Astrocyte (in vitro differentiated cells and primary cell): ENCODE data around the gene EFNA5. TPM values are rescaled to one million over a fixed set of nuclear protein-coding genes. Genes with fewer than 3 reads are reported as not detected.

ENCODE experiments used
- DNase-seq: peaks from one replicate; pipeline ENCODE4 v3.0.0-alpha.2; 2010; ENCODE audit warnings: low read depth
- FAIRE-seq: peaks from 2 replicates; lab custom pipeline; 2011; peaks lifted over from hg19 to GRCh38; lab: Jason Lieb, UNC
- H2AFZ ChIP-seq: 2 replicates; pipeline ENCODE4 v1.6.0; 2012; ENCODE audit warnings: low read depth, low read length, inconsistent platforms
- H3K27ac ChIP-seq: 2 replicates; pipeline ENCODE4 v1.5.1; 2011; ENCODE audit warnings: low read depth, low read length, inconsistent platforms
- H3K27me3 ChIP-seq: 2 replicates; pipeline ENCODE4 v1.6.0; 2011; ENCODE audit warnings: low read length, inconsistent platforms; ENCODE audit not compliant: insufficient read depth
- H3K36me3 ChIP-seq: 2 replicates; pipeline ENCODE4 v1.5.1; 2011; ENCODE audit warnings: low read length, inconsistent platforms; ENCODE audit not compliant: insufficient read depth
- H3K4me1 ChIP-seq: 2 replicates; pipeline ENCODE4 v1.5.1; 2011; ENCODE audit warnings: low read length, inconsistent platforms; ENCODE audit not compliant: insufficient read depth
- H3K4me2 ChIP-seq: 2 replicates; pipeline ENCODE4 v1.6.0; 2012; ENCODE audit warnings: low read length, inconsistent platforms
- H3K4me3 ChIP-seq: 2 replicates; pipeline ENCODE4 v1.5.1; 2011; ENCODE audit warnings: low read depth, mild to moderate bottlenecking, low read length, inconsistent platforms; ENCODE audit not compliant: insufficient read depth
- H3K79me2 ChIP-seq: 2 replicates; pipeline ENCODE4 v1.6.0; 2012; ENCODE audit warnings: mild to moderate bottlenecking, low read length, inconsistent platforms; ENCODE audit not compliant: insufficient read depth
- H3K9ac ChIP-seq: 2 replicates; pipeline ENCODE4 v1.6.0; 2012; ENCODE audit warnings: mild to moderate bottlenecking, low read length, inconsistent platforms
- H3K9me3 ChIP-seq: 2 replicates; pipeline ENCODE4 v1.5.1; 2012; ENCODE audit warnings: low read depth, mild to moderate bottlenecking, low read length, inconsistent platforms; ENCODE audit not compliant: insufficient read depth
- H4K20me1 ChIP-seq: 2 replicates; pipeline ENCODE4 v1.6.0; 2012; ENCODE audit warnings: low read length, inconsistent platforms; ENCODE audit not compliant: insufficient read depth
- H3K27ac Mint-ChIP-seq: one replicate; pipeline ENCODE4 v1.8.0; 2021; ENCODE audit warnings: mild to moderate bottlenecking, mixed read lengths; ENCODE audit not compliant: unreplicated experiment
- H3K27me3 Mint-ChIP-seq: one replicate; pipeline ENCODE4 v1.8.0; 2021; ENCODE audit warnings: low read depth, mixed read lengths; ENCODE audit not compliant: unreplicated experiment
- H3K36me3 Mint-ChIP-seq: one replicate; pipeline ENCODE4 v1.8.0; 2021; ENCODE audit warnings: low read depth, mixed read lengths; ENCODE audit not compliant: unreplicated experiment
- H3K4me1 Mint-ChIP-seq: one replicate; pipeline ENCODE4 v1.8.0; 2021; ENCODE audit warnings: low read depth, mixed read lengths; ENCODE audit not compliant: unreplicated experiment
- H3K4me3 Mint-ChIP-seq: one replicate; pipeline ENCODE4 v1.8.0; 2021; ENCODE audit warnings: mild to moderate bottlenecking, moderate library complexity, mixed read lengths; ENCODE audit not compliant: unreplicated experiment
- H3K9me3 Mint-ChIP-seq: one replicate; pipeline ENCODE4 v1.8.0; 2021; ENCODE audit warnings: mild to moderate bottlenecking, mixed read lengths; ENCODE audit not compliant: unreplicated experiment
- CTCF ChIP-seq: IDR thresholded peaks from 2 replicates; pipeline ENCODE4 v1.5.1; 2011; ENCODE audit warnings: low read depth, mild to moderate bottlenecking, inconsistent platforms, low read length, moderate library complexity; ENCODE audit not compliant: insufficient read depth
- EZH2 ChIP-seq: IDR thresholded peaks from 2 replicates; pipeline ENCODE4 v1.6.1; 2012; ENCODE audit warnings: mild to moderate bottlenecking, low read length, inconsistent platforms; ENCODE audit not compliant: insufficient read depth
- total RNA-seq: library from RNA; stranded (reverse); gene quantifications from 2 replicates; pipeline ENCODE4 v1.2.1, GENCODE V29; 2021

Gene EFNA5
- total RNA-seq, 1 donor from 2014 or later: 59.3 TPM

- DNase-seq (no peak), FAIRE-seq (no peak)
- H3K27ac Mint-ChIP-seq: no peak overlapping the region
These were observed 297.9 kb downstream of the EFNA5 start for GRCh38 chr5:107372723-107373450.

GRCh38 chr5:107370396-107370968, 300.3 kb downstream of the EFNA5 start:
- Histone ChIP-seq H3K4me1 (peaks cover 4% of the 10 kb centered on the region), H3K36me3 (no peaks in the 10 kb centered on the region), H3K4me3 (no peak overlapping the region), H2AFZ (no peak overlapping the region), H3K27ac (no peak overlapping the region), H3K27me3 (no peaks in the 10 kb centered on the region), H3K79me2 (no peaks in the 10 kb centered on the region), H3K9ac (no peak overlapping the region), H4K20me1 (no peaks in the 10 kb centered on the region), H3K4me2 (no peak overlapping the region), H3K9me3 (no peaks in the 10 kb centered on the region)
- H3K9me3 Mint-ChIP-seq: no peaks in the 10 kb centered on the region
- FAIRE-seq (no peak), DNase-seq (no peak)
- TF ChIP-seq EZH2: no peak
- TF ChIP-seq CTCF: no peak
- peaks cover 11% of the 10 kb centered on the region for H3K4me1 Mint-ChIP-seq
- H3K4me3 Mint-ChIP-seq: no peak overlapping the region
- no peaks in the 10 kb centered on the region for H3K27me3 Mint-ChIP-seq
- peaks cover 2% of the 10 kb centered on the region for H3K36me3 Mint-ChIP-seq
- H3K27ac Mint-ChIP-seq: no peak overlapping the region

More at GRCh38 chr5:107372723-107373450, 297.9 kb downstream of the EFNA5 start:
- Histone ChIP-seq H3K27me3 (no peaks in the 10 kb centered on the region), H4K20me1 (no peaks in the 10 kb centered on the region), H3K4me1 (peaks cover 6% of the 10 kb centered on the region), H3K36me3 (no peaks in the 10 kb centered on the region), H3K79me2 (no peaks in the 10 kb centered on the region), H3K9me3 (no peaks in the 10 kb centered on the region), H3K9ac (no peak overlapping the region), H2AFZ (no peak overlapping the region), H3K4me3 (no peak overlapping the region), H3K27ac (no peak overlapping the region), H3K4me2 (no peak overlapping the region)
- no peaks in the 10 kb centered on the region for H3K27me3 Mint-ChIP-seq
- H3K4me3 Mint-ChIP-seq: no peak overlapping the region
- H3K36me3 Mint-ChIP-seq: peaks cover 9% of the 10 kb centered on the region
- no peak for TF ChIP-seq EZH2
- no peak for TF ChIP-seq CTCF
- H3K9me3 Mint-ChIP-seq: peaks cover 2% of the 10 kb centered on the region
- H3K4me1 Mint-ChIP-seq: peaks cover 23% of the 10 kb centered on the region

- H3K79me2 ChIP-seq: no peaks in the 10 kb centered on the region
- Mint-ChIP-seq H3K27ac (no peak overlapping the region), H3K4me1 (peaks cover 14% of the 10 kb centered on the region), H3K27me3 (no peaks in the 10 kb centered on the region), H3K4me3 (no peak overlapping the region), H3K9me3 (no peaks in the 10 kb centered on the region), H3K36me3 (peaks cover 2% of the 10 kb centered on the region)
- no peak overlapping the region for H3K4me3 ChIP-seq
- H3K27ac ChIP-seq: no peak overlapping the region
- H3K9ac ChIP-seq: no peak overlapping the region
- H2AFZ ChIP-seq: no peak overlapping the region
- TF ChIP-seq CTCF: no peak
- no peak for TF ChIP-seq EZH2
- peaks cover 5% of the 10 kb centered on the region for H3K4me1 ChIP-seq
- FAIRE-seq: no peak
- H3K27me3 ChIP-seq: no peaks in the 10 kb centered on the region
- H3K36me3 ChIP-seq: no peaks in the 10 kb centered on the region
- H3K4me2 ChIP-seq: no peak overlapping the region
- no peaks in the 10 kb centered on the region for H4K20me1 ChIP-seq
- DNase-seq: no peak
- no peaks in the 10 kb centered on the region for H3K9me3 ChIP-seq
These were observed 301.1 kb downstream of the EFNA5 start for GRCh38 chr5:107369622-107370021.
